ENCODE data around the gene TTLL11. TPM values are rescaled to one million over a fixed set of nuclear protein-coding genes. Genes with fewer than 3 reads are reported as not detected.

TTLL11 gene
- total RNA-seq, 1 experiment from 2014 or later = 1.6 TPM

- in situ Hi-C loops (cut with HindIII; ENCODE audit: low pct_unique_long_range_greater_than_20kb, low sequenced_read_pairs) = no loop called here
- no peak for DNase-seq (ENCODE audit: low read depth, low spot score)
Observed at GRCh38 chr9:122065923-122066629, 27.0 kb downstream of the TTLL11 start.

GRCh38 chr9:122060481-122060880, 32.6 kb downstream of the TTLL11 start:
- no peak for DNase-seq (ENCODE audit: low read depth, low spot score)
- in situ Hi-C loops (cut with HindIII; ENCODE audit: low pct_unique_long_range_greater_than_20kb, low sequenced_read_pairs) = no loop called here

- in situ Hi-C loops (cut with HindIII; ENCODE audit: low pct_unique_long_range_greater_than_20kb, low sequenced_read_pairs) = no loop called here
- no peak for DNase-seq (ENCODE audit: low read depth, low spot score)
Observed at GRCh38 chr9:122059955-122060324, 33.2 kb downstream of the TTLL11 start.

GRCh38 chr9:122059214-122059954, 33.7 kb downstream of the TTLL11 start:
- DNase-seq (ENCODE audit: low read depth, low spot score) = no peak
- in situ Hi-C loops (cut with HindIII; ENCODE audit: low pct_unique_long_range_greater_than_20kb, low sequenced_read_pairs) = no loop called here

GRCh38 chr9:122058709-122059108, 34.4 kb downstream of the TTLL11 start:
- DNase-seq (ENCODE audit: low read depth, low spot score) = no peak
- in situ Hi-C loops (cut with HindIII; ENCODE audit: low pct_unique_long_range_greater_than_20kb, low sequenced_read_pairs) = no loop called here

- no peak for DNase-seq (ENCODE audit: low read depth, low spot score)
- in situ Hi-C loops (cut with HindIII; ENCODE audit: low pct_unique_long_range_greater_than_20kb, low sequenced_read_pairs) = no loop called here
Observed at GRCh38 chr9:122058051-122058450, 35.1 kb downstream of the TTLL11 start.

GRCh38 chr9:122057211-122057610, 35.9 kb downstream of the TTLL11 start:
- in situ Hi-C loops (cut with HindIII; ENCODE audit: low pct_unique_long_range_greater_than_20kb, low sequenced_read_pairs) = no loop called here
- no peak for DNase-seq (ENCODE audit: low read depth, low spot score)

GRCh38 chr9:122056484-122056883, 36.6 kb downstream of the TTLL11 start:
- in situ Hi-C loops (cut with HindIII; ENCODE audit: low pct_unique_long_range_greater_than_20kb, low sequenced_read_pairs) = no loop called here
- no peak for DNase-seq (ENCODE audit: low read depth, low spot score)

- in situ Hi-C loops (cut with HindIII; ENCODE audit: low pct_unique_long_range_greater_than_20kb, low sequenced_read_pairs) = no loop called here
- no peak for DNase-seq (ENCODE audit: low read depth, low spot score)
Observed at GRCh38 chr9:122055701-122056100, 37.4 kb downstream of the TTLL11 start.

- in situ Hi-C loops (cut with HindIII; ENCODE audit: low pct_unique_long_range_greater_than_20kb, low sequenced_read_pairs) = no loop called here
- no peak for DNase-seq (ENCODE audit: low read depth, low spot score)
Observed at GRCh38 chr9:122053567-122054350, 39.3 kb downstream of the TTLL11 start.

- no peak for DNase-seq (ENCODE audit: low read depth, low spot score)
- in situ Hi-C loops (cut with HindIII; ENCODE audit: low pct_unique_long_range_greater_than_20kb, low sequenced_read_pairs) = no loop called here
Observed at GRCh38 chr9:122053064-122053463, 40.0 kb downstream of the TTLL11 start.

- DNase-seq (ENCODE audit: low read depth, low spot score) = no peak
- in situ Hi-C loops (cut with HindIII; ENCODE audit: low pct_unique_long_range_greater_than_20kb, low sequenced_read_pairs) = no loop called here
Observed at GRCh38 chr9:122051351-122052321, 41.5 kb downstream of the TTLL11 start.

- no peak for DNase-seq (ENCODE audit: low read depth, low spot score)
- in situ Hi-C loops (cut with HindIII; ENCODE audit: low pct_unique_long_range_greater_than_20kb, low sequenced_read_pairs) = no loop called here
Observed at GRCh38 chr9:122050167-122050566, 42.9 kb downstream of the TTLL11 start.

- in situ Hi-C loops (cut with HindIII; ENCODE audit: low pct_unique_long_range_greater_than_20kb, low sequenced_read_pairs) = no loop called here
- DNase-seq (ENCODE audit: low read depth, low spot score) = no peak
Observed at GRCh38 chr9:122042056-122042455, 51.1 kb downstream of the TTLL11 start.

GRCh38 chr9:122040561-122041242, 52.4 kb downstream of the TTLL11 start:
- in situ Hi-C loops (cut with HindIII; ENCODE audit: low pct_unique_long_range_greater_than_20kb, low sequenced_read_pairs) = no loop called here
- DNase-seq (ENCODE audit: low read depth, low spot score) = no peak

- in situ Hi-C loops (cut with HindIII; ENCODE audit: low pct_unique_long_range_greater_than_20kb, low sequenced_read_pairs) = no loop called here
- no peak for DNase-seq (ENCODE audit: low read depth, low spot score)
Observed at GRCh38 chr9:122039234-122039633, 53.9 kb downstream of the TTLL11 start.

- DNase-seq (ENCODE audit: low read depth, low spot score) = no peak
Observed at GRCh38 chr9:122036988-122037387, 56.1 kb downstream of the TTLL11 start.

More at GRCh38 chr9:122036988-122037387, 56.1 kb downstream of the TTLL11 start:
- in situ Hi-C loops (cut with HindIII; ENCODE audit: low pct_unique_long_range_greater_than_20kb, low sequenced_read_pairs) = no loop called here
